Natural killer cell (primary cell): ENCODE results near the gene C16orf90. TPM values are rescaled to one million over a fixed set of nuclear protein-coding genes. Genes with fewer than 3 reads are reported as not detected.

ENCODE experiments used
- ATAC-seq, 3 donors: fragments of 150-1000 bp in 2 of 3; fragments of 200-7000 bp in 1 of 3; cut with Tn5 transposase; 1 replicate in 1 of 3; 2 replicates in 2 of 3; pipeline ENCODE4 v1.10.0; 2021; ENCODE audit warnings: mild to moderate bottlenecking in 2 of 3, moderate library complexity in 2 of 3
- DNase-seq, 2 donors: peaks; one replicate each; pipeline versions ENCODE4 v3.0.0 to v3.0.0-alpha.2; 2013 to 2021; ENCODE audit warnings: mixed read lengths in 1 of 2
- H3K27ac ChIP-seq: one replicate; pipeline ENCODE4 v1.5.1; 2013; ENCODE audit warnings: mild to moderate bottlenecking, low read length
- H3K27me3 ChIP-seq: one replicate; pipeline ENCODE4 v1.6.1; 2013; ENCODE audit warnings: low read length; ENCODE audit not compliant: control insufficient read depth, insufficient read depth
- H3K36me3 ChIP-seq: one replicate; pipeline ENCODE4 v1.6.1; 2013; ENCODE audit warnings: low read length; ENCODE audit not compliant: control insufficient read depth, insufficient read depth
- H3K4me1 ChIP-seq: one replicate; pipeline ENCODE4 v1.6.1; 2013; ENCODE audit warnings: low read length; ENCODE audit not compliant: control insufficient read depth, insufficient read depth
- H3K4me3 ChIP-seq: one replicate; pipeline ENCODE4 v1.5.1; 2013; ENCODE audit warnings: low read length
- H3K9me3 ChIP-seq: one replicate; pipeline ENCODE4 v1.6.1; 2013; ENCODE audit warnings: low read length; ENCODE audit not compliant: control insufficient read depth, insufficient read depth
- H3K27ac Mint-ChIP-seq, 2 donors: one replicate each; pipeline ENCODE4 v1.8.0; 2022; ENCODE audit warnings: mild to moderate bottlenecking in 2 of 2, mixed read lengths in 2 of 2, moderate library complexity in 1 of 2
- H3K27me3 Mint-ChIP-seq, 2 donors: one replicate each; pipeline ENCODE4 v1.8.0; 2022; ENCODE audit warnings: low read depth in 2 of 2, mixed read lengths in 2 of 2
- H3K36me3 Mint-ChIP-seq: one replicate; pipeline ENCODE4 v1.8.0; 2022; ENCODE audit warnings: mixed read lengths
- H3K4me1 Mint-ChIP-seq, 2 donors: one replicate each; pipeline ENCODE4 v1.8.0; 2022; ENCODE audit warnings: mixed read lengths in 2 of 2
- H3K4me3 Mint-ChIP-seq: one replicate; pipeline ENCODE4 v1.8.0; 2022; ENCODE audit warnings: mild to moderate bottlenecking, moderate library complexity, mixed read lengths
- H3K9me3 Mint-ChIP-seq, 2 donors: one replicate each; pipeline ENCODE4 v1.8.0; 2022; ENCODE audit warnings: mixed read lengths in 2 of 2
- WGBS: methylation state at CpG from one replicate; pipeline ENCODE4 v1.1.7; 2013; ENCODE audit warnings: missing lambda C conversion rate; ENCODE audit not compliant: insufficient coverage; 5-methylcytosine and 5-hydroxymethylcytosine counted together
- intact Hi-C: fragments of 100-400 bp; cut with micrococcal nuclease; formaldehyde crosslinking; loops from one replicate; pipeline ENCODE4 v1.14.2; 2022
- total RNA-seq, 4 donors: library from RNA; stranded (reverse); fragments of 120-200 nt in 1 of 4; gene quantifications; one replicate each; pipeline versions ENCODE4 v1.2.3 to v1.2.4, GENCODE V29; 2013 to 2022
- TF ChIP-seq, protein P1 (sequence below): fragments of 200-600 bp; IDR thresholded peaks from one replicate; pipeline ENCODE4 v1.8.0; 2022; ENCODE audit warnings: antibody characterized with exemption

Gene C16orf90
- total RNA-seq, 3 donors from 2014 or later (not counting 1 experiment from before 2014, with no cell fraction given), result not detected

DNA sequence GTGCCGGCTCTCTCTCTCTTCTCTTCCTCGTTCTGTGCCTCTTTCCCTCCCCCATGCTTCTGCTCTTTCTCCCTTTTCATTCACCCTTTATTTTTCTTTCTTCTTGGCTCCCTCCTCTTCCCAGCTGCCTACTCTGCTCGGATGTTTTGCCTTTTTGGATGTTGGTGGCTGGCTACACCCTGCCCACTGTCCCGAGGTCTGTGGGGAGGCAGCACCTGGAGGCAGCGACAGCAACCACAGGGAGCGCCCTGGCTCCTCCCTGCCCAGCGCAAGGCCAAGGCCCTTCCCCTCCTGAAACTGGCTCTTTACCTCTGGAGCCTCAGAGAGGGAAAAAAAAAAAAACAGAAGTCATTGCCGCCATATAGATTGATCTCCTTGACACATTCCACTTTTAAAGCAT is 25.6 kb upstream of the C16orf90 start:
- H3K4me1 Mint-ChIP-seq, result no peaks in the 10 kb centered on the region
- peaks cover 6% of the 10 kb centered on the region for H3K36me3 ChIP-seq

DNA sequence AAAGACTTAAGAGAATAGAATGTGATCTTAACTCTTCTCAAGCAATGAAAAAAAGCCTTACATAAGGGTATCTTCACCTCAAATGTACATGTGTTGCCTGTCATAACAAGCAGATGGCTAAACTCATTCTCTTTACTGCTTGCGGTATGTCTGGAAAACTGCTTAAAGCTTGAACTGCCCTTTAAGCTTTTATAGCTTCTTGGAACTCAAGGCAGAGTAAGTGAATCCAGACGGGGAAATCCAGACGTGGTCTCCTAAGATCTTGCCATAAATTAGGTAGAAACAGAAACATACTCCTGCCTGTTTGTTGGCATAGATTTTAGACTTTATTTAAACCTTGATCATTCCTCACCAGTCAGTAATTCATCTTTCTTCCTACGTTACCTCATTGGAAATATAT is 25.1 kb upstream of the C16orf90 start:
- Mint-ChIP-seq H3K27ac (no peak overlapping the region), H3K4me1 (no peaks in the 10 kb centered on the region), H3K27me3 (no peaks in the 10 kb centered on the region), H3K9me3 (no peaks in the 10 kb centered on the region), H3K36me3 (peaks cover 7% of the 10 kb centered on the region), H3K4me3 (no peak overlapping the region)
- Histone ChIP-seq H3K27ac (no peak overlapping the region), H3K4me1 (no peaks in the 10 kb centered on the region), H3K4me3 (no peak overlapping the region), H3K9me3 (no peaks in the 10 kb centered on the region), H3K36me3 (peaks cover 6% of the 10 kb centered on the region), H3K27me3 (no peaks in the 10 kb centered on the region)
- TF ChIP-seq, protein P1, sequence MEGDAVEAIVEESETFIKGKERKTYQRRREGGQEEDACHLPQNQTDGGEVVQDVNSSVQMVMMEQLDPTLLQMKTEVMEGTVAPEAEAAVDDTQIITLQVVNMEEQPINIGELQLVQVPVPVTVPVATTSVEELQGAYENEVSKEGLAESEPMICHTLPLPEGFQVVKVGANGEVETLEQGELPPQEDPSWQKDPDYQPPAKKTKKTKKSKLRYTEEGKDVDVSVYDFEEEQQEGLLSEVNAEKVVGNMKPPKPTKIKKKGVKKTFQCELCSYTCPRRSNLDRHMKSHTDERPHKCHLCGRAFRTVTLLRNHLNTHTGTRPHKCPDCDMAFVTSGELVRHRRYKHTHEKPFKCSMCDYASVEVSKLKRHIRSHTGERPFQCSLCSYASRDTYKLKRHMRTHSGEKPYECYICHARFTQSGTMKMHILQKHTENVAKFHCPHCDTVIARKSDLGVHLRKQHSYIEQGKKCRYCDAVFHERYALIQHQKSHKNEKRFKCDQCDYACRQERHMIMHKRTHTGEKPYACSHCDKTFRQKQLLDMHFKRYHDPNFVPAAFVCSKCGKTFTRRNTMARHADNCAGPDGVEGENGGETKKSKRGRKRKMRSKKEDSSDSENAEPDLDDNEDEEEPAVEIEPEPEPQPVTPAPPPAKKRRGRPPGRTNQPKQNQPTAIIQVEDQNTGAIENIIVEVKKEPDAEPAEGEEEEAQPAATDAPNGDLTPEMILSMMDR, result no peak
- intact Hi-C loops, result no loop called here
- 96% methylated on average over 4 of the region's 4 CpGs for WGBS
- DNase-seq (no peak), ATAC-seq (no peak)

More for the DNA sequence above, 25.6 kb upstream of the C16orf90 start:
- 91% methylated on average over 7 of the region's 8 CpGs for WGBS
- H3K27me3 Mint-ChIP-seq, result no peaks in the 10 kb centered on the region
- Histone ChIP-seq H3K27me3 (no peaks in the 10 kb centered on the region), H3K4me3 (no peak overlapping the region), H3K9me3 (no peaks in the 10 kb centered on the region), H3K27ac (no peak overlapping the region), H3K4me1 (no peaks in the 10 kb centered on the region)
- ATAC-seq, result no peak
- no peak overlapping the region for H3K4me3 Mint-ChIP-seq
- TF ChIP-seq, protein P1, result no peak
- peaks cover 7% of the 10 kb centered on the region for H3K36me3 Mint-ChIP-seq
- intact Hi-C loops, result no loop called here
- no peak for DNase-seq
- no peak overlapping the region for H3K27ac Mint-ChIP-seq
- H3K9me3 Mint-ChIP-seq, result no peaks in the 10 kb centered on the region

DNA sequence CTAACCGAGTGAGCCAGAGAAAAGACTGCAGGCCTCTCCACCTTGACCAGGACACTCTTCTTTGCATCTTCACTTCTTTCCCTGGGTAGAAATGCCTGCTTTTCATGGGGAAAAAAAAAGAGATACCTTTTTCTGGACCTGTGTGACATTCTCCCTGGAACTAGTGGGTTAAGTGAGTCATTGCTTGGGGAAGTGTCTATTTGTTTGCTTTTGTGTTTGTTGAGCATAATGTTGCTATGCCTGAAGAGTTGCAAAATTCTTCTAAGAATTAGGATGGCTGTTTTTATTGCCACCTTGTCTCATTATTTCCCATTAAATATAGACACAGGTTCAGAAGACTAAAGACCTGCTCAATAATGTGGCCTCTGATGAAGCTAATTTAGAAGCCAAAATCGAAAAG is 24.3 kb upstream of the C16orf90 start:
- Histone ChIP-seq H3K9me3 (no peaks in the 10 kb centered on the region), H3K4me1 (no peaks in the 10 kb centered on the region), H3K27ac (no peak overlapping the region), H3K4me3 (no peak overlapping the region), H3K36me3 (peaks cover 9% of the 10 kb centered on the region), H3K27me3 (no peaks in the 10 kb centered on the region)
- Mint-ChIP-seq H3K27me3 (no peaks in the 10 kb centered on the region), H3K4me1 (no peaks in the 10 kb centered on the region), H3K9me3 (no peaks in the 10 kb centered on the region), H3K36me3 (peaks cover 7% of the 10 kb centered on the region), H3K4me3 (no peak overlapping the region), H3K27ac (no peak overlapping the region)
- intact Hi-C loops, result no loop called here
- DNase-seq (no peak), ATAC-seq (no peak)
- WGBS, result 98% methylated on average over 2 of the region's 2 CpGs
- TF ChIP-seq, protein P1, result no peak

DNA sequence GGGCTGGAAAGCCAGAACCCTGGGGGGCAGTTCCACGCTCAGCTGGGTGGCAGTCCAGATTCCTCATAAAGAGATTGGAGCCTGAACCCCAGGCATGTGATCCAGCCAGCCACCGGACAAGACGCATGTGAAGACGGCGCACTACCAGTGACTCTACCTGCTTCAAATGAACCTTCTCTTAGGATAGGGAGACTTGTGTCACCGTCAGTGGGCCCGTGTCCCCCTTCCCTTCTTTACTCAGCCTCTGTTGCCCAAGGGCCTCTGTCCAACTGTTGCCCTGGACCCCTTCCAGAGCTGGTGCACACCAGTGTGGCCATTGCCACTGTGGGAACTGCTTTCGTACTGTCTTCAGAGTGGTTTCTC is 23.7 kb upstream of the C16orf90 start:
- no peak overlapping the region for H3K4me3 ChIP-seq
- peaks cover 7% of the 10 kb centered on the region for H3K36me3 Mint-ChIP-seq
- DNase-seq, result no peak
- H3K9me3 Mint-ChIP-seq, result no peaks in the 10 kb centered on the region
- no peaks in the 10 kb centered on the region for H3K27me3 Mint-ChIP-seq
- no peak overlapping the region for H3K27ac Mint-ChIP-seq
- TF ChIP-seq, protein P1, result no peak
- H3K27ac ChIP-seq, result no peak overlapping the region
- ATAC-seq, result no peak
- H3K4me1 ChIP-seq, result no peaks in the 10 kb centered on the region
- over 99% methylated on average over 8 of the region's 8 CpGs for WGBS
- H3K4me1 Mint-ChIP-seq, result no peaks in the 10 kb centered on the region
- intact Hi-C loops, result no loop called here
- peaks cover 13% of the 10 kb centered on the region for H3K36me3 ChIP-seq
- no peaks in the 10 kb centered on the region for H3K27me3 ChIP-seq
- H3K4me3 Mint-ChIP-seq, result no peak overlapping the region
- H3K9me3 ChIP-seq, result no peaks in the 10 kb centered on the region
